C4-2B (cell line): Measurements from ENCODE around the gene SCFD1.
"Not testable (repeated sequence)": the region's sequence is repeated elsewhere in the genome, so short reads cannot be mapped to it uniquely, and the experiment has no call there.

Experiments
- H3K27ac ChIP-seq: fragments of 450-650 bp; 2 replicates; pipeline ENCODE4 v1.5.1; 2017
- ZFX ChIP-seq: fragments of 450-650 bp; IDR thresholded peaks from 2 replicates; pipeline ENCODE4 v1.6.1; 2017
- TF ChIP-seq, protein P1 (sequence below): fragments of 450-650 bp; conservative IDR thresholded peaks from 2 replicates; pipeline ENCODE4 v1.5.1; 2017; ENCODE audit warnings: mild to moderate bottlenecking

The SCFD1 gene

DNA sequence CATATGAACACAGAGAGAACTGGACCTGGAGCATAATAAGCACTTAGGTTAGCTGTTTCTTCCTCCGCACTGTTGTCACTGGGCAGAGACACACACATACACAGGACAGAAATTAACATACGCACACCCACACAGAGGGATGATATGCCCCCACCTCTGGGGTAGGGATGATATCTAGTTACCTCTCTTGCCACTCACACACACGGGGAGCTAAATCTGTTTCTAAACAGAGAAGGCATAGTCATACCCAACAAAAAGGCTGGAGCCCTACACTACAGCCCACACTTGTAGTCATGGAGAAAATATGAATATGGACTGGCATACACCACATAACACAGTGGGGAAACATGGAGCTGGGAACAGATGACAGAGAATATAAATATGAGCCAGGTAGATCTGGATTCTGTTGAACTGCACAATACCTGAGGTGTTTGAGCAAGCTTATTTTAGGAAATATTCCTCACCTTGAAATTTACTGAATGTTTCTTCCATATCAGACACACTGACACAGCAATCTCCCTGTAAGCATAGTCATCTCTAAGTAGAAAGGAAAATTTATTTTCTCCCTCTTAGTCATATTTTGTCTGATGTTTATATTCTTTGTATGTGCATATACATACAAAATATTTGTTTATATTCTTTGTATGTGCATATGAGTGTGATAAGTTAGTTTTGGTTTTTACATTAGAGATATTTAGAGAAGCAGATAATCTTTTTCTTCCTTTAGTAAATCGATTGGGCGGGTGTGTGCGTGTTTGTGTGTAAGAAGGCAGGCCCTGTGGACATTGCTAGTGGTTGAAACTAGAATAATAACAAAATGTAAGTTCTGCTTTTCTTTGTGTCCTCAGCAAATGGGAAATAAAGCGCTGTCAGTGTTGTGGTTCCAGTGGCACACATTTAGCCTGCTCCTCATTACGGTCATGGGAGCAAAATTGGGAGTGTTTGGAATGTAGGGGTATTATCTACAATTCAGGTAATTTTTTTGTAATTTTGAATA is 20.9 kb upstream of the SCFD1 start:
- H3K27ac ChIP-seq: no peak overlapping the region
- TF ChIP-seq ZFX: no peak
- TF ChIP-seq, protein P1, sequence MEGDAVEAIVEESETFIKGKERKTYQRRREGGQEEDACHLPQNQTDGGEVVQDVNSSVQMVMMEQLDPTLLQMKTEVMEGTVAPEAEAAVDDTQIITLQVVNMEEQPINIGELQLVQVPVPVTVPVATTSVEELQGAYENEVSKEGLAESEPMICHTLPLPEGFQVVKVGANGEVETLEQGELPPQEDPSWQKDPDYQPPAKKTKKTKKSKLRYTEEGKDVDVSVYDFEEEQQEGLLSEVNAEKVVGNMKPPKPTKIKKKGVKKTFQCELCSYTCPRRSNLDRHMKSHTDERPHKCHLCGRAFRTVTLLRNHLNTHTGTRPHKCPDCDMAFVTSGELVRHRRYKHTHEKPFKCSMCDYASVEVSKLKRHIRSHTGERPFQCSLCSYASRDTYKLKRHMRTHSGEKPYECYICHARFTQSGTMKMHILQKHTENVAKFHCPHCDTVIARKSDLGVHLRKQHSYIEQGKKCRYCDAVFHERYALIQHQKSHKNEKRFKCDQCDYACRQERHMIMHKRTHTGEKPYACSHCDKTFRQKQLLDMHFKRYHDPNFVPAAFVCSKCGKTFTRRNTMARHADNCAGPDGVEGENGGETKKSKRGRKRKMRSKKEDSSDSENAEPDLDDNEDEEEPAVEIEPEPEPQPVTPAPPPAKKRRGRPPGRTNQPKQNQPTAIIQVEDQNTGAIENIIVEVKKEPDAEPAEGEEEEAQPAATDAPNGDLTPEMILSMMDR: no peak

DNA sequence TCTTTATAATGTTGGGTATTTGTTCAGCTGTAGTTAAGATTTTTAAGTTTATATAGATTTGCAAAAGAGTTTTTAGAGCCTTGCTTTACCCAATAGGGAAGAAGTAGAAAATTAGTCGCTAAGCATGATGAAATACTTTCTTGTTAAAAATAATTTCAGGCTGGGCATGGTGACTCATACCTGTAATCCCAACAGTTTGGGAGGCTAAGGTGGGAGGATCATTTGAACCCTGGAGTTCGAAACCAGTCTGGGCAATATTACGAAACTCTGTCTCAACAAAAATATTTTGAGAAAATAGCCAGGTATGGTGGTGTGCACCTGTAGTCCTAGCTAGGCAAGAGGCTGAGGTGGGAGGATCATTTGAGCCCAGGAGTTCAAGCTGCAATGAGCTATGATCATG is 18.7 kb upstream of the SCFD1 start:
- TF ChIP-seq ZFX: no peak
- TF ChIP-seq, protein P1: no peak
- H3K27ac ChIP-seq: no peak overlapping the region

DNA sequence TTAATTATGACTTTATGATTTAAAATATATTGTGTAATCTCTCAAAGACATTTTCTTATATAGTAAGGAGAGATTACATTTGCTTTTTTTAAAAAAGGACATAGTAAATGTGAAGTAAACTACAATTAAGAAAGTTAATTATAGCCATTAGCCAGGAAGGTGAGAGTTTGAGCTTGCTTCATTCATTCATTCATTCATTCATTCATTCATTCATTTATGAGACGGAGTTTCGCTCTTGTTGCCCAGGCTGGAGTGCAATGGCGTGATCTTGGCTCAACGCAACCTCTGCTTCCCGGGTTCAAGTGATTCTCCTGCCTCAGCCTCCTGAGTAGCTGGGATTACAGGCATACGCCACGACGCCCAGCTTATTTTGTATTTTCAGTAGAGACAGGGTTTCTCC is 17.4 kb upstream of the SCFD1 start:
- not testable (repeated sequence) for H3K27ac ChIP-seq

DNA sequence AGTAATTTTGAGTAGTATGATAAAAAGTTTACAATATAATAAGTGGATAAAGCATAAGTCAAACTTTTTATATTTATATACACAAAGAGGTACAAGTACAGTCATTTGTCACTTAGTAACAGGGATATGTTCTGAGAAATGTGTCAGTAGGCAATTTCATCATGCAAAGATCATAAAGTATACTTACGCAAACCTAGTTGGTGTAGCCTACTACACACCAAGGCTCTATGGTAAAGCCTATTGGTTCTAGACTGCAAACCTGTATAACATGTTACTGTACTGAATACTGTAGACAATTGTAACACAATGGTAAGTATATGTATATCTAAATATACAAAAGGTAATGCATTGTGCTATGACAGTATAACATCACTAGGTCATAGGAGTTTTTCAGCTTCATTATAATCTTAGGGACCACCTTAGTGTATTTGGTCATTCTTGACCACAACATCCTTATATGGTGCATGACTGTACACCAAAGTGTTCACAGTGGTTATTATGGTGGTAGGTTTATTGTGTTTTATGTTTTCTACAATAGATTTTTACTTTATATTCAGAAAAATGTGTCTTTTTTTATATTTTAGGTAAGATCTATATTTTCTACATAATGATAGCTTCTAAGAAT is 14.9 kb upstream of the SCFD1 start:
- TF ChIP-seq ZFX: no peak
- TF ChIP-seq, protein P1: no peak
- H3K27ac ChIP-seq: no peak overlapping the region

DNA sequence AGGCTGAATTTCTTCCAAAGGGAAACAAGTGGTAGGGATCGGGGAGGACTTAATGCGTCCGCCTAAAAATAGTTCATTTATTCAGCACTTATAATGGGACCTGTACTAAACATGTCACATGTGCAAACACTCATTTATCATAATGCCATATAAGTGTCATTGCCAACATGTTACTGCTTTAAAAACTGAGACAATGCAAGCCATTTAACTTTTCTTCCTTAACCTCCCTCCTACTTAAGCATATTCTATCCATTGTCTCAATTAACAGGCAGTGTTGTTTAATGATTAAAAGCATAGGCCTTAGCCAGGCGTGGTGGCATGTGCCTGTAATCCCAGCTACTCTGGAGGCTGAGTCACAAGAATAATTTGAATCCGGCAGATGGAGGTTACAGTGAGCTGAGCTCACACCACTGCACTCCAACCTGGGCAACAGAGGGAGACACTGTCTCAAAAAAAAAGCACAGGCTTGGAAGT is 13.5 kb upstream of the SCFD1 start:
- no peak overlapping the region for H3K27ac ChIP-seq
- TF ChIP-seq ZFX: no peak
- TF ChIP-seq, protein P1: no peak

DNA sequence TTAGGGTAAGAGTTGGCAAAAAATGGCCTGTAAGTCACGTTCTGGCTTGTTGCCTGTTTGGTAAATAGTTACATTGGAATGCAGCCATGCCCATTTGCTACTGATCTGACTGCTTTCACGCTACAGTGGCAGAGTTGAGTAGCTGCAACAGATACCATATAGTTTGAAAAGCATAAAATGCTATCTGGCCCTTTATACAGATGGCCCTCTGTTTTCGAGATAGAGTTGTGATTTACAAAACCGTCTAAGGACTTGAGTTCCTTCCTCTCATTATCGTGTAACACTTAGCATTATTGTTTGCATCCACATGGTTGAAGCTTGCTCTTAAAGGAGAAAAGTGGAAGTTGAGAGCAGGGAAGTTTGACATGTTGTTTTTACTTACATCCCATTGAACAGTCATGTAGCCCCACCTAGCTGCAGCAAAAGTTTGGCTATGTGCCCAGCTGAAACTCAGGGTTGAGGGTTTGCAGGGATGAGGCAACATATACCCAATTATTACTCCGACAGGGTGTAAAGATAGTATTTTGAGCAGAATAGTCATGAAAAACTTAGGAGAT is 11.3 kb upstream of the SCFD1 start:
- TF ChIP-seq, protein P1: peak; percentile 48
- no peak for TF ChIP-seq ZFX
- H3K27ac ChIP-seq: no peak overlapping the region; the same call in 1 of the 2 replicates

DNA sequence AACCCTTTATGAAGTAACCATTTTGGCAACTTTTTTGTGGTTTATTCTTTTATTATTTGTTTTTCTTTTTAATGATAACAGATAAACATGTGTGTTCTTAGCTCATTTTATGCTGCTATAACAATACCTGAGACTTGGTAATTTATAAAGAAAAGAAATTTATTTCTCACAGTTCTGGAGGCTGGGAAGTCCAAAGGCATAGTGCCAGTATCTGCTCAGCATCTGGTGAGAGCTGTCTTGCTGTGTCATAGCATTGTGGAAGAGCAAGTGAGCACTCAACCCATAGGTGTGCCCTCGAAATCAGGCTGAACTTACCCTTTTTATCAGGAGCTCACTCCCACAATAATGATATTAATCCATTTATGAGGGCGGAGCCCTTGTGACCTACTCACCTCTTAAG is 8.0 kb upstream of the SCFD1 start:
- TF ChIP-seq ZFX: no peak
- TF ChIP-seq, protein P1: no peak
- no peak overlapping the region for H3K27ac ChIP-seq
